GM10248 (cell line): ENCODE measurements around the gene KATNB1.

Source experiments
- CTCF ChIA-PET: fragments of 300-600 bp; sonication (Branson Sonifier 250); formaldehyde crosslinking; extraction: SDS; loops from one replicate; lab custom pipeline; 2021; ENCODE audit warnings: antibody characterized with exemption; lab: Yijun Ruan, JAX
- POLR2A ChIA-PET: fragments of 350-650 bp; sonication (Branson Sonifier 250); formaldehyde crosslinking; extraction: SDS; loops from one replicate; lab custom pipeline; 2020; ENCODE audit warnings: antibody characterized with exemption; lab: Yijun Ruan, JAX
- DNase-seq: peaks from one replicate; pipeline ENCODE4 v3.0.0; 2012; ENCODE audit errors: extremely low spot score
- TF ChIP-seq, protein P1 (sequence below): IDR thresholded peaks from 2 replicates; pipeline ENCODE4 v1.5.1; 2012; ENCODE audit warnings: mild to moderate bottlenecking, low read depth; ENCODE audit errors: extremely low read depth, missing control alignments, control extremely low read depth

Gene KATNB1

DNA sequence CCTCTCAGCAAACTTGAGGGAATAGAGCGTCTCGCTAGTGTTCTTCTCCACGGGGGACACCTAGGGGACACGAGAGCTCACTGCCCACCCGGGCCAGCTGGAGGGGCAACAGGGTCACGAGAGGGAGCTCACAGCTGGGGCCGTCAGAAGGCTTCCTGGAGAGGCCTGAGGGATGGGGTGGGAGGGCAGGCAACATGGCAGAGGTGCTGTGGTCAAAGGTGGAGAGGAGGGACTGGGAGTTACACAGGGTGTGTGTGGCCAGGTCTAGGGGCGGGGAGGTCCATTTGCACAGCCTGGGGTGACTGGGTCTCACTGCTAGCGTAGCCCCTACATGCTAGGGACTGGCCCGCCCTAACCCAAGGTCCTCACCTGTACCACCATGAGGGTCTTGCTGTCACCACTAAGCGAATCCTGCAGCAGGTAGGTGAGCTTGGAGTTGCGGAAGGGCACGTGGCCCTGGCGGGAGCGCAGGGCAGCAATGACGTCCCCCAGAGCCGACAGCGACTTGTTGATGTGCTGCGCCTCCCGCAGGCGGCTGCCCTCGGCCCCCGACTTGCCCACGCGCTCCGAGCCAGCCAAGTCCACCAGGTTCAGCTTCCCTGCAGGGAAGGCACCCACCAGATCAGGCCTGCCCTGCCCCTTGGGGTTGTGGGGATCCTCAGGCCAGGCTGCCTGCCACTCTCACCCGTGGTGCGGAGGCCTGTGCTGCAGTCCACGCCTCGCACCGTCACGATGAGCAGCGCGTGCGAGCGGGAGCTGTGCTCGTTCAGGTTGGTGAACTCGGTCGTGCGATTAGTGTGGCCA, 25.0 kb downstream of the KATNB1 start:
- ChIA-PET POLR2A (no interaction called here), CTCF (interaction anchor here (0.9 to 1.2 kb wide), 2 partner anchors 15 to 16 kb away, joined by 3 to 6 read pairs; no protein-coding TSS in a partner anchor)
- no peak for DNase-seq
- TF ChIP-seq, protein P1, sequence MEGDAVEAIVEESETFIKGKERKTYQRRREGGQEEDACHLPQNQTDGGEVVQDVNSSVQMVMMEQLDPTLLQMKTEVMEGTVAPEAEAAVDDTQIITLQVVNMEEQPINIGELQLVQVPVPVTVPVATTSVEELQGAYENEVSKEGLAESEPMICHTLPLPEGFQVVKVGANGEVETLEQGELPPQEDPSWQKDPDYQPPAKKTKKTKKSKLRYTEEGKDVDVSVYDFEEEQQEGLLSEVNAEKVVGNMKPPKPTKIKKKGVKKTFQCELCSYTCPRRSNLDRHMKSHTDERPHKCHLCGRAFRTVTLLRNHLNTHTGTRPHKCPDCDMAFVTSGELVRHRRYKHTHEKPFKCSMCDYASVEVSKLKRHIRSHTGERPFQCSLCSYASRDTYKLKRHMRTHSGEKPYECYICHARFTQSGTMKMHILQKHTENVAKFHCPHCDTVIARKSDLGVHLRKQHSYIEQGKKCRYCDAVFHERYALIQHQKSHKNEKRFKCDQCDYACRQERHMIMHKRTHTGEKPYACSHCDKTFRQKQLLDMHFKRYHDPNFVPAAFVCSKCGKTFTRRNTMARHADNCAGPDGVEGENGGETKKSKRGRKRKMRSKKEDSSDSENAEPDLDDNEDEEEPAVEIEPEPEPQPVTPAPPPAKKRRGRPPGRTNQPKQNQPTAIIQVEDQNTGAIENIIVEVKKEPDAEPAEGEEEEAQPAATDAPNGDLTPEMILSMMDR: no peak

- CTCF ChIA-PET: no interaction called here
- DNase-seq: no peak
- TF ChIP-seq, protein P1: no peak
- POLR2A ChIA-PET: interaction anchor here (0.6 kb wide), 1 partner anchor 289 kb away, joined by 4 read pairs; no protein-coding TSS in a partner anchor
These were observed 25.7 kb downstream of the KATNB1 start for GRCh38 chr16:57761301-57761700.

DNA sequence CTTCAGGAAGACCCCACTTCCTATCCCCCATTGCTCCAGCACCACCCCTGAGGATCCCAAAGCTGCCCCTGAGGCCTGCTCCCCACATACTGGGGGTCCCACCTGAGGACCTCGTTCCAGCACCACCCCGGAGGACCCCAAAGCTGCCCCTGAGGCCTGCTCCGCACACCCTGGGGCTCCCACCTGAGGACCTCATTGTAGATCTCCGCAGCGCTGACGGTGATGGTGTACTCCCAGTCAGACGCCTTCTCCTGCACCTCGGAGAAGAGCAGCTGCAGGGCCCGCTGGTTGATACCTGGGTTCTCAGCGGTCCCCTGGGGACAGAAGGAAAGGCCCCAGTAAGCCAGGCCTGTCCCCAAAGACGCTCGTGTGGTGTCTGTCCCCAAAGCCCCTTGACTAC, 26.4 kb downstream of the KATNB1 start:
- ChIA-PET CTCF (no interaction called here), POLR2A (interaction anchor here (0.6 kb wide), 1 partner anchor 289 kb away, joined by 4 read pairs; no protein-coding TSS in a partner anchor)
- no peak for DNase-seq
- TF ChIP-seq, protein P1: no peak

DNA sequence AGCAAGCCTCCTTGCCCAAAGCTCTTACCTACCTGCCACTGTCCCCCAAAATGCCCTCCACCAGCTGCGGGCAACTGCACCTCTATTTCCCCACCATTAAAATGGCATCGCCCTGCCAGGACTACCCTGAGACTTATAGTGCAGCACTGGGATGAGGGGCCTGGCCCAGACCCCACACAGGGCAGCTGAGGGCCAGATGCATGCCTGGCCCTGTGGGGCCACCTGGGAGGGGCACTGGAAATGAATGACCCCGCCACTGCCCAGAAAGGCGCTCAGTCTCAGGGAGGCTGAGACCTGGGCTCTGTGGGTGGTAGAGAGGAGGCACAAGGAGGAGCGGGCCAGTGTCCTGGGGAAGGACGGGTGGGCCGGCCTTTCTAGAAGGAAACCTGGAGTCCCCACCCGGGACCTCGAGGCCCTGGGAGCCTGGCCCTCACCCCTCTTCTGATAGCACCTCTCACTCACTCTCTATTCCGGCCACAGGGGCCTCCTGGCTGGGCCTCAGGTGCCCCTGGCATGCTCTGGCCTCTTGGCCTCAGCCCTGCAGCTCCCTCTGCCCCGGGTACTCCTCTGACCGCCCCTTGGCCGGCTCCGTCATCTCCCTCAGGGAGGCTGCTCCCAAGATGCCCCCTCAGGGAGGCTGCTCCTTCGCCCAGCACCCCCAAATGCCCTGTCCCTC, 26.9 kb downstream of the KATNB1 start:
- CTCF ChIA-PET: no interaction called here
- DNase-seq: no peak
- TF ChIP-seq, protein P1: no peak
- POLR2A ChIA-PET: no interaction called here

GRCh38 chr16:57763285-57764005, 27.9 kb downstream of the KATNB1 start:
- CTCF ChIA-PET: no interaction called here
- POLR2A ChIA-PET: no interaction called here
- TF ChIP-seq, protein P1: no peak
- no peak for DNase-seq

GRCh38 chr16:57764006-57764340, 28.4 kb downstream of the KATNB1 start:
- ChIA-PET CTCF (no interaction called here), POLR2A (no interaction called here)
- DNase-seq: no peak
- TF ChIP-seq, protein P1: no peak
